Tibial nerve (tissue), 4 donors: ENCODE results near the gene PDGFB.

Experiments
- EP300 ChIP-seq, 2 donors: sonication (generic); formaldehyde crosslinking; IDR thresholded peaks; one replicate each; pipeline ENCODE4 v1.6.1; 2017; ENCODE audit warnings: antibody characterized with exemption in 2 of 2, mild to moderate bottlenecking in 1 of 2
- POLR2A ChIP-seq, 2 donors: fragments of 450-650 bp; IDR thresholded peaks; one replicate each; pipeline ENCODE4 v1.6.1; 2017; ENCODE audit warnings: antibody characterized with exemption in 2 of 2, mild to moderate bottlenecking in 2 of 2, moderate library complexity in 2 of 2
- TF ChIP-seq, protein P1 (sequence below), 5 experiments: fragments of 200-600 bp in 3 of 5; fragments of 450-650 bp in 2 of 5; sonication (generic) in 3 of 5; IDR thresholded peaks; one replicate each; pipeline ENCODE4 v1.5.1; 2016 to 2019; ENCODE audit warnings: antibody characterized with exemption in 5 of 5, mild to moderate bottlenecking in 3 of 5, moderate library complexity in 2 of 5

DNA sequence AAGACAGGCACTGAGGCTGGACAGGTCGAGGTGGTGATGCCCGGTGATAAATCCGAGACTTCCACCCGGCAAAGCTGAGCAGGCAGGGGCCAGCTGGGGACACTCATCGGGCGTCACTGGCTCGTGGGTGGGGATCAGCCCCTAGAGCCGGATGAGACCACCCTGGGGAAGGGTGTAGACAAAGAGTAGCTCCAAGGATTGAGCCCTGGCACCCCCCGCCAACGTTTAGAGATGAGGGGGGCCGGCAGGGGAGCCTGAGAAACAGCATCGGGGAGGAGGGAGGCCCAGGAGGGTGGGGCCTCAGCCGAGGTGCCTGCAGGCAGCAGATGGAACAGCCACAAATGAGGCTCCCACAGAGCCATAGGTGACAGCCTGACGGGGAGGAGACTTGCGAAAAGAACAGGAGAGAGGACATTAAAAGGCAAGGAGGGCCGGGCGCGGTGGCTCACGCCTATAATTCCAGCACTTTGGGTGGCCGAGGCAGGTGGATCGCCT lies 64.9 kb downstream of the PDGFB start:
- TF ChIP-seq, protein P1, sequence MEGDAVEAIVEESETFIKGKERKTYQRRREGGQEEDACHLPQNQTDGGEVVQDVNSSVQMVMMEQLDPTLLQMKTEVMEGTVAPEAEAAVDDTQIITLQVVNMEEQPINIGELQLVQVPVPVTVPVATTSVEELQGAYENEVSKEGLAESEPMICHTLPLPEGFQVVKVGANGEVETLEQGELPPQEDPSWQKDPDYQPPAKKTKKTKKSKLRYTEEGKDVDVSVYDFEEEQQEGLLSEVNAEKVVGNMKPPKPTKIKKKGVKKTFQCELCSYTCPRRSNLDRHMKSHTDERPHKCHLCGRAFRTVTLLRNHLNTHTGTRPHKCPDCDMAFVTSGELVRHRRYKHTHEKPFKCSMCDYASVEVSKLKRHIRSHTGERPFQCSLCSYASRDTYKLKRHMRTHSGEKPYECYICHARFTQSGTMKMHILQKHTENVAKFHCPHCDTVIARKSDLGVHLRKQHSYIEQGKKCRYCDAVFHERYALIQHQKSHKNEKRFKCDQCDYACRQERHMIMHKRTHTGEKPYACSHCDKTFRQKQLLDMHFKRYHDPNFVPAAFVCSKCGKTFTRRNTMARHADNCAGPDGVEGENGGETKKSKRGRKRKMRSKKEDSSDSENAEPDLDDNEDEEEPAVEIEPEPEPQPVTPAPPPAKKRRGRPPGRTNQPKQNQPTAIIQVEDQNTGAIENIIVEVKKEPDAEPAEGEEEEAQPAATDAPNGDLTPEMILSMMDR (IDR thresholded peaks at IDR 0.05), result no peak
- TF ChIP-seq POLR2A (IDR thresholded peaks at IDR 0.05) (no peak), EP300 (IDR thresholded peaks at IDR 0.05) (no peak)
